ENCODE results near the gene SELENOV.
A peak's percentile ranks its signal among the peaks of the same experiment; 100 is the strongest.

Gene SELENOV

DNA sequence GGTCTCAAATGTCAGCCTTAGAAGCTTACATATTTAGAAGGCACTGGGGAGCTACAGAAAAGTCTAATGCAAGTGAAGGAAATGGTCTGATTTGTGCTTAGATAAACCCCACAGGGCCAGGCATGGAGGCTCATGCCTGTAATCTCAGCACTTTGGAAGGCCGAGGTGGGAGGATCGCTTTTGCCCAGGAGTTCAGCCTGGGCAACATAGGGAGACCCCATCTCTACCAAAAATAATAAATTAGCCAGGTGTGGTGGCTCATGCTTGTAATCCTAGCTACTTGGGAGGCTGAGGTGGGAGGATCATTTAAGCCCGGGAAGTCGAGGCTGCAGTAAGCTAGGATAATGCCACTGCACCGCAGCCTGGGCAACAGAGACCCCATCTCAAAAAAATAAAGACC is 18.9 kb upstream of the SELENOV start:
- DNase-seq, result no peak

DNA sequence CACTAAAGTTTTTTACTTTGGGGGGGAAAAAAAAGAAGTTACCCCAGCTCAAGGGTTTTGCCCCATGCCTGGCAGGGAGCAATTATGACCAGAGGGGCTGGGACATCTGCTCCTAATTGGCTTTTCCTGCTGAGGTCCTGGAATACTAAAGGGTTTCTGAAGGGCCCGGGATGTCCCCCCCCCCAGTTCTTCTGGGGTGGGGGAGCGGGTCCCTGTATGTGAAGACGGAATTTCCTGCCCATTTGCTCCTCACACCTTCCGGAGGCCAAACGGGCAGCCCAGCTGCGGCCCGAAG is 17.3 kb upstream of the SELENOV start:
- no peak for DNase-seq

DNA sequence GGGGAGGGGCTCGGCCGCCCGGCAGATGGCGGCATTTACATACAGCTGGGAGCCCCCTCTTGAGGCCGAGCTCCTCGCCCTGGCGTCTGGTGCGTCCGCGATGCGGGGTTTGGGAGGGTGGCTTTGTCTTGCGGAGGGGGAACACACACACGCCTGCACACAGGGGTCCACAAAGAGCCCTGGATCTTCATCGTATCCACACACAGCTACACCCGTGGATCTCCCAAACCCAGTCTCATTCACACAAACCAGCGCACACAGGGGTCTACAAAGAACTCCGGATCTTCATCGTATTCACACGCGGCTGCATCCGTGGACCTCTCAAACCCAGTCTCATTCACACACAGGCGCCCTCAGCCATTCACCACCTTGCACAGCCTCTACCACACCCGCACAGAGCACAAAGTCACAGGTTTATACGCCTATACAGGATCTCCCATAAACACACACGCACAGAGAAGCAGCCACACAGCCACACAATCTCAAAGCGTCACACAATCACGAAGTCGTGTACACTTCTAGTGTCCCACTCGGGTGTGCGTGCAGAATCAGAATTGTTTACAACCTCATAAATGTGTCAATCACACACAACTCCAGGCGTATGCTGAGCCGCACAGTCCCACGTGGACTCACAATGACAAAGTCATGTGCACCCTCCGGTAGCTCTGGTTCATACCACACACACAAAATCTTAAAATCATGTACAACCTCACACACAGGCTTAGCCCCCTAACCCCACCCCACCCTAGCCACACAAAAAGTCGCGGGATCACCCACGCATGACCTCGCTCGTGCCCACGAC is 16.7 kb upstream of the SELENOV start:
- DNase-seq, result peak in 1 of 2 donors; percentile 9

DNA sequence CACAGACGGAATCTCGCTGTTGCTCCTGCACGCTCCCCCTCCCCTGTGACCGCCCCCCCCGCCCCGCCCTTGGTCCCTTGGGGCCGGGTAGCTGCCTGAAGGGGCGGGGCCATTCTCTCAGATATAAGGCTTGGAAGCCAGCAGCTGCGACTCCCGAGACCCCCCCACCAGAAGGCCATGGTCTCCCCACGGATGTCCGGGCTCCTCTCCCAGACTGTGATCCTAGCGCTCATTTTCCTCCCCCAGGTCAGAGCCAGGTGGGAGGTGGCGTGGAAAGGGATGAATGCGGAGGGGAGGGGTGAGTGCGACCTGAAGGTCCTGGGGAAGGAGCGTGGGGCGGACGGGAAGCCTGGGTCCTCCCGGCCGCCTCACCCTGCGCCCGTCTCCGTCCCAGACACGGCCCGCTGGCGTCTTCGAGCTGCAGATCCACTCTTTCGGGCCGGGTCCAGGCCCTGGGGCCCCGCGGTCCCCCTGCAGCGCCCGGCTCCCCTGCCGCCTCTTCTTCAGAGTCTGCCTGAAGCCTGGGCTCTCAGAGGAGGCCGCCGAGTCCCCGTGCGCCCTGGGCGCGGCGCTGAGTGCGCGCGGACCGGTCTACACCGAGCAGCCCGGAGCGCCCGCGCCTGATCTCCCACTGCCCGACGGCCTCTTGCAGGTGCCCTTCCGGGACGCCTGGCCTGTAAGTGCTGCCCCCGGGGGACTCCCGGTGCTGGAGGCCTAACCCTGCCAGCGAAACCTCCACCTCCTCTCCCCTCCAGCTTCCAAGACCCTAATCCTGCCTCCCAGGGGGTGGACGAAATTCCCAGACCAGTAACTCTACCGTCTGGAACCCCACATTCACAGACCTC is 15.9 kb upstream of the SELENOV start, which contains the start of gene DLL3:
Gene DLL3 (plus strand): TSS at position 150 of the 845 bp plus-strand sequence. CDS start 28 bp downstream, at position 178.
- peak in 1 of 2 donors; percentile 7 for DNase-seq

DNA sequence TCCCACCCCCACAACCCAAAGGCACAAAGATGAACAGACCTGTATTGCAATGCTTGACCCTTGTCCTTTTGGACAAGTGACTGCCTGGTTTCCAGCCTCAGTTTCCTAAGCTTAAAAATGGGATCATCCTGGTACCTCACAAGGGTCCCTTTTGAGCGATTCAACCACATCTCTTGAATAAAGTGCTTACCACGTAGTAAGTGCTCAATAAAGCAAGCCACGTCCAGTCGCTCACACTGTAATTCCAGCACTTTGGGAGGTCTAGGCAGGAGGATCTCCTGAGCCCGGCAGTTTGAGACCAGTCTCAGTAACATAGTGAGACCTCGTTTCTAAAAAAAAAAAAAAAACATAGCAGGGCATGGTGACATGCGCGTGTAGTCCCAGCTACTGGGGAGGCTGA is 15.0 kb upstream of the SELENOV start:
- DNase-seq, result no peak

DNA sequence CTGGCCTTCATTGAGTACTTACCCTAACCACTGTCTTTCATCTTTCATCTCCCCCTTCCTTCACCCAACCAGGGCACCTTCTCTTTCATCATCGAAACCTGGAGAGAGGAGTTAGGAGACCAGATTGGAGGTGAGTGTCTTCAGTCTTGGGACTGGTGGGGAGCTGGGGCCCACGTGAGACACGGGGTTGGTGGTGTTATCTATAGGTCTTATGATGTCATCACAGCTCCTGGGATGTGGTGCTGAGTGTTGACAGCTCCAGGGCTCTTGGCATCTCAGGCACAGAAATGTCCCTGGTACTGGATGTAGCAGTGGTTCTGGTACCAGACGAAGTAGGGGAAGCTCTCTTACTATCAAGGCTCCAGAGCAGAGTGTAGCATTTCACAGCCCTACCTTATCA is 14.4 kb upstream of the SELENOV start:
- no peak for DNase-seq

DNA sequence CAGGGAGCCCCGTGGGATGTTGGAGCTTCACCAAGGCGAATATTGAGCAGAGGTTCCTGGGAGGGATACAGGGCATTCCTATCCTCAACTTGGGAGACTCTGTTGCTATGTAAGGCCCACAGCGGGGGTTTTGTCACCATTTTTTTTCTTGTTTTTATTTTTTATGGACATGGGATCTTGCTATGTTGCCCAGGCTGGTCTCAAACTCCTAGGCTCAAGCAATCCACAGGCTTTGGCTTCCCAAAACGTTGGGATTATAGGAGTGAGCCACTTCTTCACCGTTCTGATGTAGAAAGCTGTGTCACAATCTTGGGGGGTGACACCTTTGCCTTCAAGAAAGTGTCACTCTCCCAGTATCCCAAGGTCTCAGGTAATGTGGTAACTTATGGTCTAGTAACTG is 13.6 kb upstream of the SELENOV start:
- no peak for DNase-seq

DNA sequence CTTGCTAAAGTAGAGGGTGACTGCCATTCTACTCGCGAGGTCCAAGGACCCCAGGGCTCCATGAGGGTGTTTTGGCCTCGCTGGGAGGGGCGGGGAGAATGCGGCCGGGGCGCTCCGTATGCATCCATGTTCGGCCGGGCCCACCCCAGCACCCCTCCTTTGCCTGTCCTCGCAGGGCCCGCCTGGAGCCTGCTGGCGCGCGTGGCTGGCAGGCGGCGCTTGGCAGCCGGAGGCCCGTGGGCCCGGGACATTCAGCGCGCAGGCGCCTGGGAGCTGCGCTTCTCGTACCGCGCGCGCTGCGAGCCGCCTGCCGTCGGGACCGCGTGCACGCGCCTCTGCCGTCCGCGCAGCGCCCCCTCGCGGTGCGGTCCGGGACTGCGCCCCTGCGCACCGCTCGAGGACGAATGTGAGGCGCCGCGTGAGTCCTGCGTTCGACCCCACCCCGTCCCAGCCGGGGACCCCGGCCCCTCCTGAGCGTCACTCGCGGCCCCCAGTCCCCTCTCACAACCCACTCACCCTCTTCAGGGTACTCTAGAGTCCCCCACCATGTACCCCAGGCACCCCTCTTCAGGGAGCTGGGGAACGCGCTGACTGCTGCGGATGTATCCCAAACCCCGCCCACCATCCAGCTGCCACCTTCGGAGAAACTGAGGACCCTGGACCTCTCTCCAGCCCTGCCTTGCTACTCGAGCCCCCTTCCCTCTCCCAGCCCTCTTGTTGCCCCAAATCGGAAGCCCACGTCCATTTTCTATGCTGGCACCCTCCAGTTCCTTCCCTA is 12.1 kb upstream of the SELENOV start:
- DNase-seq, result peak; percentile 78 to 85

DNA sequence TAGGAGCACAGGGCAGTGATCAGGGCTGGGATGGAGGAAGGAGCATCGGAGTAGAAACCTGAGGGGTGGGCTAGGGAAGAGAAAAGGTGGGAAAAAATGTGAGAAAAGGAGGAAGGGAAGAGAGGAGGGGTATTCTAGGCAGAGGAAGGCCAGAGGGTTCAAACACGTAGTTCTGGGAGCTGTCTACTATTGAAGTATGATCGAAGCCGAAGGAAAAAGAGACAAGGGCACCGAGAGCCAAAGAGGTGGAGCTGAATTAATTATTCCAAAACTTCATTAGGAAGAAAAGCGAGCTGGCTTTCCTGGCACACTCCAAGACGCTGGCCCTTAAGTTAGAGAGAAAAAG is 8.4 kb upstream of the SELENOV start:
- no peak for DNase-seq

DNA sequence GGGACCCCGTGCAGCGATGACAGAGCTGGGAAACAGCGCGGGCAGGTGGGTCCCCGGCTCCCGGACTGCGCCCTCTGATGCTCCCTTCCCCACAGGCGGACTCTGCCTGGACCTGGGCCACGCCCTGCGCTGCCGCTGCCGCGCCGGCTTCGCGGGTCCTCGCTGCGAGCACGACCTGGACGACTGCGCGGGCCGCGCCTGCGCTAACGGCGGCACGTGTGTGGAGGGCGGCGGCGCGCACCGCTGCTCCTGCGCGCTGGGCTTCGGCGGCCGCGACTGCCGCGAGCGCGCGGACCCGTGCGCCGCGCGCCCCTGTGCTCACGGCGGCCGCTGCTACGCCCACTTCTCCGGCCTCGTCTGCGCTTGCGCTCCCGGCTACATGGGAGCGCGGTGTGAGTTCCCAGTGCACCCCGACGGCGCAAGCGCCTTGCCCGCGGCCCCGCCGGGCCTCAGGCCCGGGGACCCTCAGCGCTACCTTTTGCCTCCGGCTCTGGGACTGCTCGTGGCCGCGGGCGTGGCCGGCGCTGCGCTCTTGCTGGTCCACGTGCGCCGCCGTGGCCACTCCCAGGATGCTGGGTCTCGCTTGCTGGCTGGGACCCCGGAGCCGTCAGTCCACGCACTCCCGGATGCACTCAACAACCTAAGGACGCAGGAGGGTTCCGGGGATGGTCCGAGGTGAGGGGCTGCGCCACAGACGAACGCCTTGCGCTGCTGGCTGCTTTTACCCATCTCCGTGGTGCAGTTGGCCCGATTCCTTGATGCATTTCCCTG is 7.8 kb upstream of the SELENOV start:
- peak; percentile 43 to 64 for DNase-seq

DNA sequence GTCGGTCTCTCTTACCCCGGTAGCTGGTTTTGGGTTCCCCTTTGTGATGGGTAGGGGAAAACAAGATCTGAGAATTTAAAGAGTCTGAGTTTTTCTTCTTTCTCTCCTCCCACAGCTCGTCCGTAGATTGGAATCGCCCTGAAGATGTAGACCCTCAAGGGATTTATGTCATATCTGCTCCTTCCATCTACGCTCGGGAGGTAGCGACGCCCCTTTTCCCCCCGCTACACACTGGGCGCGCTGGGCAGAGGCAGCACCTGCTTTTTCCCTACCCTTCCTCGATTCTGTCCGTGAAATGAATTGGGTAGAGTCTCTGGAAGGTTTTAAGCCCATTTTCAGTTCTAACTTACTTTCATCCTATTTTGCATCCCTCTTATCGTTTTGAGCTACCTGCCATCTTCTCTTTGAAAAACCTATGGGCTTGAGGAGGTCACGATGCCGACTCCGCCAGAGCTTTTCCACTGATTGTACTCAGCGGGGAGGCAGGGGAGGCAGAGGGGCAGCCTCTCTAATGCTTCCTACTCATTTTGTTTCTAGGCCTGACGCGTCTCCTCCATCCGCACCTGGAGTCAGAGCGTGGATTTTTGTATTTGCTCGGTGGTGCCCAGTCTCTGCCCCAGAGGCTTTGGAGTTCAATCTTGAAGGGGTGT is 7.1 kb upstream of the SELENOV start:
- DNase-seq, result no peak

DNA sequence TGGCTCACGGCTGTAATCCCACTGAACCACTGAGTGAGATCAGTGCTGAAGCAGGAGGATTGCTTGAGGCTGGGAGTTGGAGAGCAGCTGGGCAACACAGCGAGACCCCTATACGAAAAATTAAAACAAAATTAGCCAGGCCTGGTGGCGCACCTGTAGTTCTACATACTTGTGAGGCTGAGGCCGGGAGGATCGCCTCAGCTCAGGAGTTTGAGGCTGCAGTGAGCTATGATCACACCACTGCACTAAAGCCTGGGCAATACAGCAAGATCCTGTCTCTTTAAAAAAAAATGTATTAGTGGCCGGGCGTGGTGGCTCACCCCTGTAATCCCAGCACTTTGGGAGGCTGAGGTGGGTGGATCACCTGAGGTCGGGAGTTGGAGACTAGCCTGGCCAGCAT is 6.3 kb upstream of the SELENOV start:
- DNase-seq, result no peak

DNA sequence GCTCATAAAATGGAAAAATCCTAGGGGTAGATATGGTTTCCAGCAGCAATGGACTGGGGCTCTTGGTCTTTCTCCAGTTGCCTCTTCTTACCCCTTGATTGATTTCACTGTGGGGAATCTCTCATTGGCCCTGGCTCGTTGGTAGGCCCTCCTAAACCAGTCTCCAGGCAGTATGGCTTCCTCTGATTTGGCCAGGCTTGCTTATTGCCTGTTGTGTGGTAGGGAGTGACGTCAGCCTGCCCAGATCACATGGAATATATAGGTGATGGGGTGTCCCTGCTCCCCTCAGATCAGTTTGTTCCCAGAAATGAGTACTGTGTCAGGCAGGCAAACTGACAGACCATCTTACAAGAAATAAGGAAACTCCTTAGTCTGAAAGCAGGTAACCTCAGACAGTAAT is 5.7 kb upstream of the SELENOV start:
- no peak for DNase-seq

DNA sequence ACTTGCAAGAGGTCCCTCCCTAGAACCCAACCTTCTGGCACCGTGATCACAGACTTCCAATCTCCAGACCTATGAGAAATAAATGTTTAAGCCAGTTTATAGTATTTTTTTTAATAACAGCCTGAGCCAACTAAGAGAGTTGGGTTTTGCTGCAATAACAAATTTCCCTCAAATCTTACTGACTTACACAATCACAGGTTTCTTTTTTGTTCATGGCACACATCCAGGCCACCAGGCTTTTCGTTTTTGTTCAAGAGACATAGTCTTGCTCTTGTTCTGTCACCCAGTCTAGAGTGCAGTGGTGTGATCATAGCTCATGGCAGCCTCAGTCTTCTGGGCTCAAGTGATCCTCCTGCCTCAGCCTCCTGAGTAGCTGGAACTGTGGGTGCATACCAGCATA is 2.0 kb upstream of the SELENOV start:
- no peak for DNase-seq

DNA sequence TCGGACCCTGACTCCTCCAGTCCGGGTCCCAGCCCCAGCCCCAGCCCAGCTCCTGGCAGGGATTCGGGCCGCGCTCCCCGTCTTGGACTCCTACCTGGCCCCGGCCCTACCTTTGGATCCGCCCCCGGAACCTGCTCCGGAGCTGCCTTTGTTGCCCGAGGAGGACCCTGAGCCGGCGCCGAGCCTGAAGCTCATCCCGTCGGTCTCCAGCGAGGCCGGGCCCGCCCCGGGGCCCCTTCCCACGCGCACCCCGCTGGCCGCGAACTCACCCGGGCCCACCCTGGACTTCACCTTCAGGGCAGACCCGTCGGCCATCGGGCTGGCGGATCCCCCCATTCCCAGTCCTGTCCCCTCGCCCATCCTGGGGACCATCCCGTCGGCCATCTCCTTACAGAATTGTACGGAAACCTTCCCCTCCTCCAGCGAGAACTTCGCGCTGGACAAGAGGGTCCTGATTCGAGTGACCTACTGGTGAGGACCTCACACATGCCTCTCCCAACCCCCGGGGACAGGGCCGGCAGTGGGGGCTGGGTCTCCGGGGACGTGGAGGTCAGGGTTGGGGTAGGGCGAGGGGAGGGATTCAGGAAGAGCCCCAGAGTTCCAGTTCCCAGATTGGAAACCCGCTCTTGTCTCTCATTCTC is 732 bp downstream of the SELENOV start:
- DNase-seq, result no peak

DNA sequence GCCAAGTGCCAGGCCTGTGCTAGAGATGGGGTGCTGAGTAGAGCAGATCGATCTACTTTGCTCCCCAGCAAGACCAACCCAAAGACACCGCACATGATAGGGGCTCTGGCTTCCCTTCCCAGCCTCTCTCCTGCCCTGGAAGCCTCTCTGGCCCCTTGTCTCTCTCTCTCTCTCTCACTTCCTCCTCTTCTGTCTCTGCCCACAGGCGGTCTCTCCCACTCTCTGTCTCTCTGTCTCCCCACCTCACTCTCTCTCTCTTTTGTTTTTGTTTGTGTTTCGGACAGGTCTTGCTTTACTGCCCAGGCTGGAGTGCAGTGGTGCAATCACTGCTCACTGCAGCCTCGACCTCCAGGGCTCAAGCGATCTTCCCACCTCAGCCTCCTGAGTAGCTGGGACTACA is 1.3 kb downstream of the SELENOV start:
- no peak for DNase-seq

DNA sequence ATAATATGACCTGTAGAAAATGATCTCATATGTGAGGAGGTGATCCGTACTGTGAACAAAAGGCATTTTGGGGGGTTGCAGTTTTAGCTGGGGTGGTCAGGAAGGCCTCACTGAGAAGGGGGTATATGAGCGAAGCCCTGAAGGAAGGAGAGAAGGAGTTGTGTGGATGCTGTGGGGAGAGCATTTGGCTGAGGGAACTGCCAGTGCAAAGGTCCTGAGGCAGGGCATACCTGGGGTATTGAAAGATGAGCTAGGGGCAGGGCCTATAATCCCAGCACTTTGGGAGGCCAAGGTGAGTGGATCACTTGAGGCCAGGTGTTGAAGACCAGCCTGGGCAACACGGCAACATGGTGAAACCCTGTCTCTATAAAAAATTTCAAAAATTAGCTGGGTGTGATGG is 2.5 kb downstream of the SELENOV start:
- DNase-seq, result no peak

DNA sequence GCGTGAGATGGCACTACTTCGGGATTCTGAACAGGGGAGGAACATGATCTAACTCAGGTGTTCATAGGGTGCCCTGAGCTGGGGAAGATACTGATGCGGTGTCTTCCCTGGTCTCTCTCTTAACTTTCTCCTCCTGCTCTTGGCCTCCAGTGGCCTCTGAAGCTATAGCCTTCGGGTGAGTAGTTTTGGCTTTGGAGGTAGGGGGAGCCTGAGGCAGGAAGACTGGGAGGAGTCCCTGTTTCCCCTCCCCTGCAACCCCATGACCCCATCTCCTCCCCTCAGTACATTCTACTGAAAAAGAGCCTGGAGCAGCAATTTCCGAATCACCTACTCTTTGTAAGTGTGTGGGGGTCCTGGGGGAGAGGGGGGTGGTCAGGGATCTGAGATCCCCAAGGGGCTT is 3.5 kb downstream of the SELENOV start:
- DNase-seq, result no peak

DNA sequence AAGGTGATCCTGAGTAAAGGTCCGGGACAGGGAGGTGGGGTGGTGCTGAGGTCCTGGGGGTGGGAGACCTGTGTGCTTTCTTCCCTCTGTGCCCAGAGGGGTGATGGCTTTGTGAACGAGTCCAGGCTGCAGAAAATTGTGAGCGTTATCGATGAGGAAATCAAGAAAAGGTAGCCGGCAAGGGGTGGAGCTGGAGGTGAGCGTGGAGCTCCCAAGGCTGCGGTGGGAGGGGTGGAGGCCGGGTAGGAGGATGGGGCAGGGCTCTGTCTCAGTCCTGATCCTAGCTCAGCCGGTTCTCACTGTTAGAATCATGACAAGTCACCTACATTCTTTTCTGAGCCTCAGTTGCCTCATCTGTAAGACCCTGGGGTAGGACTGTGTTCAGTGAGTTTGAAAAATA is 4.0 kb downstream of the SELENOV start:
- no peak for DNase-seq

DNA sequence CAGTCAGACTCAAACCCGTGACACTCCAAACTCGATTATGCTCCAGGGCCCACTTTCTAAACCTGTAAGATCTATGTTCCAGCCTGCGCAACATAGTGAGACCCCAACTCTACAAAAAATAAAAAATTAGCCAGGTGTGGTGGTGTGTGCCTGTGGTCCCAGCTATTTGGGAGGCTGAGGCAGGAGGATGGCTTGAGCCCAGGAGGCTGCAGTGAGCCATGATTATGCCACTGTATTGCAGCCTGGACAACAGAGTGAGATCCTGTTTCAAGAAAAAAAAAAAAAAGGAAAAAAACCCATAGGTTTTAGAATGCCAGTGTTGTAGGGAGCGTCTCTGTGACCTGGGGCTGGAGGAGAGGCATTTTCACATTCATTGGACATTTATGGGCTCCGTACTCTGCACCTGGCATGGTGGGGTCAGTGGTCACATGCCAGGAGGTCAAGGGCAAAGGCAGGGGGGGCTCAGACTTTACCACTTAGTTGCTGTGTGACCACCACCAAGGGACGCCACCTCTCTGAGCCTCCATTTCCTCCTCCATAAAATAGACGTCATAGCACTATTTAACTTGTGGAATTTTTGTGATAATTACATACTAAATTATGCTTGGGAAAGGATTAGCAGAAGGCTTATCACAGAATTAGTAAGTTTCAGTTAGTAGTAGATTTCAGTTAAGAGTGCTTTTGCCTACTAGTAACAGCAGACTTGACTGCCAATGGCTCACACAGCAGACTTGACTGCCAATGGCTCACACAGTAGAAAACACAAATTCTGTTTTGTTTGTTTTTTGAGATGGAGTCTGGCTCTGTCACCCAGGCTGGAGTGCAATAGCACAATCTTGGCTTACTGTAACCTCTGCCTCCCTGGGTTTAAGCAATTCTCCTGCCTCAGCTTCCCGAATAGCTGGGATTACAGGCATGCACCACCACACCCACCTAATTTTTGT is 5.9 kb downstream of the SELENOV start:
- no peak for DNase-seq

DNA sequence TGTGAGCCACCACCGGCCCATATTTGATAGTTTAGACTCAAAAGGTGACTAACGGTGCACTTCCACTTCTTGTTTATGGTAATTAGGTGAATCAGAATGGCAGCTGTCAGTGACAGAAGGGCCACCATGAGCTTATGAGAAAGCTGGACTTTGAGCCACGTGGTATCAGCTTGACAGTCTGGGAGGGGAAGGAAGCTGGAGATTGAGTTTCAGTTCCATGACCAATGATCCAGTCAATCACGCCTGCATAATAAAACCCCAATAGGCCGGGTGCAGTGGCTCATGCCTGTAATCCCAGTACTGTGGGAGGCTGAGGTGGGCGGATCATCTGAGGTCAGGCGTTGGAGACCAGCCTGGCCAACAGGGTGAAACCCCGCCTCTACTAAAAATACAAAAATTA is 9.6 kb downstream of the SELENOV start:
- DNase-seq, result peak in 1 of 2 donors; percentile 20

Data from CD4-positive, alpha-beta T cell treated with Interferon alpha-2 for 1 hour (primary cell).